Spleen (tissue), 11 donors: ENCODE measurements around the gene RASSF3. TPM values are rescaled to one million over a fixed set of nuclear protein-coding genes. Genes with fewer than 3 reads are reported as not detected.

ENCODE experiments used
- DNase-seq: peaks from one replicate; pipeline ENCODE4 v3.0.0-alpha.2; 2020
- H3K27ac ChIP-seq, 8 donors: fragments of 200-600 bp; sonication (generic) in 7 of 8; 1 replicate in 4 of 8; 2 replicates in 4 of 8; pipeline versions ENCODE4 v1.5.0 to v1.8.0; 2016 to 2021; ENCODE audit warnings: inconsistent platforms in 4 of 8, mild to moderate bottlenecking in 4 of 8, moderate library complexity in 1 of 8
- H3K27me3 ChIP-seq, 7 donors: fragments of 200-600 bp; sonication (generic) in 6 of 7; replicated peaks in 1 of 7; 1 replicate in 4 of 7; 2 replicates in 3 of 7; pipeline versions ENCODE4 v1.5.0 to v1.8.0; 2016 to 2021; ENCODE audit warnings: inconsistent platforms in 3 of 7, mild to moderate bottlenecking in 1 of 7
- H3K36me3 ChIP-seq, 6 donors: fragments of 200-600 bp; sonication (generic) in 5 of 6; 1 replicate in 4 of 6; 2 replicates in 2 of 6; pipeline versions ENCODE4 v1.5.0 to v1.8.0; 2016 to 2021; ENCODE audit warnings: inconsistent platforms in 2 of 6
- H3K4me1 ChIP-seq, 6 donors: fragments of 200-600 bp; sonication (generic) in 5 of 6; 1 replicate in 3 of 6; 2 replicates in 3 of 6; pipeline versions ENCODE4 v1.5.0 to v1.8.0; 2016 to 2021; ENCODE audit warnings: inconsistent platforms in 3 of 6
- H3K4me3 ChIP-seq, 8 donors: fragments of 200-600 bp; sonication (generic) in 7 of 8; 1 replicate in 4 of 8; 2 replicates in 4 of 8; pipeline versions ENCODE4 v1.5.0 to v1.8.0; 2016 to 2021; ENCODE audit warnings: inconsistent platforms in 4 of 8, mild to moderate bottlenecking in 4 of 8, moderate library complexity in 2 of 8
- H3K9me3 ChIP-seq, 8 donors: fragments of 200-600 bp; sonication (generic) in 7 of 8; 1 replicate in 4 of 8; 2 replicates in 4 of 8; pipeline versions ENCODE4 v1.5.0 to v1.8.0; 2016 to 2021; ENCODE audit warnings: inconsistent platforms in 4 of 8
- POLR2A ChIP-seq, 3 donors: fragments of 450-650 bp; IDR thresholded peaks; one replicate each; pipeline ENCODE4 v1.5.1; 2017; ENCODE audit warnings: antibody characterized with exemption in 3 of 3, mild to moderate bottlenecking in 1 of 3
- POLR2AphosphoS5 ChIP-seq, 3 donors: sonication (generic); formaldehyde crosslinking; IDR thresholded peaks; one replicate each; pipeline ENCODE4 v1.5.1; 2017; ENCODE audit warnings: antibody characterized with exemption in 3 of 3
- WGBS, 5 donors: extraction: QIAGEN DNeasy Blood & Tissue Kit in 3 of 5; methylation state at CpG; one replicate each; pipeline versions ENCODE4 v1.1.5 to v1.1.7; 2013 to 2018; 5-methylcytosine and 5-hydroxymethylcytosine counted together
- intact Hi-C: fragments of 100-400 bp; cut with DNase I; formaldehyde crosslinking; loops from one replicate; pipeline ENCODE4 v1.15.0; 2023; ENCODE audit warnings: low total_unique reads
- polyA plus RNA-seq, 3 donors: library from polyadenylated mRNA; stranded (reverse); fragments of 200-250 nt; gene quantifications; one replicate each; pipeline ENCODE4 v1.2.1, GENCODE V29; 2013
- total RNA-seq, 7 donors: library from RNA; depleted of rRNA in 3 of 7; stranded (reverse); fragments of >200 nt in 3 of 7; fragmentation: NEBNext Ultra II Directional in 4 of 7; extraction: Animal tissue kit (Norgen Biotek cat#: 25700) in 4 of 7; gene quantifications; one replicate each; pipeline versions ENCODE4 v1.1.0 to v1.2.1, GENCODE V29; 2016 to 2021
- TF ChIP-seq, protein P1 (sequence below), 11 experiments: fragments of 200-600 bp in 7 of 11; fragments of 450-650 bp in 4 of 11; sonication (generic) in 4 of 11; IDR thresholded peaks in 8 of 11; conservative IDR thresholded peaks in 3 of 11; 1 replicate in 7 of 11; 2 replicates in 4 of 11; pipeline versions ENCODE4 v1.4.0 to v1.8.0; 2016 to 2021; ENCODE audit warnings: antibody characterized with exemption in 11 of 11, inconsistent platforms in 4 of 11, mild to moderate bottlenecking in 1 of 11
- donor health status: healthy with polysubstance abuse.
- donor health status: DM: no; HTN: no; CAD: no; lungs with moderate emphysema.
- donor health status: DM: no; HTN: no; CAD: no.
- donor health status: Bipolar disorder and iron deficiency.
- donor health status: healthy.
- donor health status: DM: no; HTN: no; CAD: no.
- donor health status: DM: yes; HTN: yes; CAD: no.

The RASSF3 gene
- total and polyA plus RNA-seq, 10 donors = 31.0 to 120 (median 91.0) TPM

DNA sequence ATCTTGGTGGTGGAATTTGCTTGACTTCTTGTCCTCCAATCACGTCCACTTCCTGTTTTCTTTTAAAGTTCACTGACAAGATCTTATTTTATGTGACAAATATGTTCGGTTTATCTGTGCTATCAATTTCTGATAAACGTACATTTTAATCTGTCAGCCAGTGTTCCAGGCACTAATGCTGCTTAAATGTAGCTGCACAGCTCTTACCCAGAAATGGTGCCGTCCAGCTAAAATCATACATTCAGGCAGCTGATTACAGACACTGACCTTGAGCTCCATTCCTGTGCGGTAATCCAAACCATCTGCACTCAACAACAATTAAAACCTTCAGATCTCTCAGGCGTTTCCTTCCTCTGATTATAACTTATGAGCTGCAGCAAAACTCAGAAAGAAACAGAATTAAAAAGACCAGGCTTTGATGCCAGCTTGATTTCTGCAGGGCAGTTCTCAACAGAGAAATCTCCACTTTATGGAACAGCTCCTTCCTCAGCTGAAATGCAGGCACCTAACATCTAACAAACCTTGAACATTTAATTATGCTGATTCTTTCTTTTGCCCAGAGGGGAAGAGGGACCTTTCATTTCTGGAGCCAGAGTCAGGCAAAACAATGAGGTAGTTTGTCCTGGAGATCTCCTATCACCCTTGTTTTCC, 26.4 kb upstream of the RASSF3 start:
- H3K36me3 ChIP-seq = no peaks in the 10 kb centered on the region
- peak overlapping the region in 5 of 8 donors; percentile 0 to 50 (median 2) for H3K4me3 ChIP-seq
- no peaks in the 10 kb centered on the region for H3K9me3 ChIP-seq
- peak overlapping the region; percentile 51 to 76 (median 74) for H3K27ac ChIP-seq
- no peak for DNase-seq
- H3K27me3 ChIP-seq = no peaks in the 10 kb centered on the region
- intact Hi-C loops = no loop called here
- 2 to 10% (median 3%) methylated on average over 6 of the region's 6 CpGs for WGBS, 5 donors
- TF ChIP-seq POLR2AphosphoS5 (IDR thresholded peaks at IDR 0.05) (peak in 1 of 3 donors; percentile 58), POLR2A (IDR thresholded peaks at IDR 0.05) (no peak)
- TF ChIP-seq, protein P1, sequence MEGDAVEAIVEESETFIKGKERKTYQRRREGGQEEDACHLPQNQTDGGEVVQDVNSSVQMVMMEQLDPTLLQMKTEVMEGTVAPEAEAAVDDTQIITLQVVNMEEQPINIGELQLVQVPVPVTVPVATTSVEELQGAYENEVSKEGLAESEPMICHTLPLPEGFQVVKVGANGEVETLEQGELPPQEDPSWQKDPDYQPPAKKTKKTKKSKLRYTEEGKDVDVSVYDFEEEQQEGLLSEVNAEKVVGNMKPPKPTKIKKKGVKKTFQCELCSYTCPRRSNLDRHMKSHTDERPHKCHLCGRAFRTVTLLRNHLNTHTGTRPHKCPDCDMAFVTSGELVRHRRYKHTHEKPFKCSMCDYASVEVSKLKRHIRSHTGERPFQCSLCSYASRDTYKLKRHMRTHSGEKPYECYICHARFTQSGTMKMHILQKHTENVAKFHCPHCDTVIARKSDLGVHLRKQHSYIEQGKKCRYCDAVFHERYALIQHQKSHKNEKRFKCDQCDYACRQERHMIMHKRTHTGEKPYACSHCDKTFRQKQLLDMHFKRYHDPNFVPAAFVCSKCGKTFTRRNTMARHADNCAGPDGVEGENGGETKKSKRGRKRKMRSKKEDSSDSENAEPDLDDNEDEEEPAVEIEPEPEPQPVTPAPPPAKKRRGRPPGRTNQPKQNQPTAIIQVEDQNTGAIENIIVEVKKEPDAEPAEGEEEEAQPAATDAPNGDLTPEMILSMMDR (IDR thresholded peaks at IDR 0.05 in 8 of 11, conservative IDR thresholded peaks at IDR 0.05 in 3 of 11) = no peak
- H3K4me1 ChIP-seq = peaks cover 11 to 41% (median 24%) of the 10 kb centered on the region in 6 donors

DNA sequence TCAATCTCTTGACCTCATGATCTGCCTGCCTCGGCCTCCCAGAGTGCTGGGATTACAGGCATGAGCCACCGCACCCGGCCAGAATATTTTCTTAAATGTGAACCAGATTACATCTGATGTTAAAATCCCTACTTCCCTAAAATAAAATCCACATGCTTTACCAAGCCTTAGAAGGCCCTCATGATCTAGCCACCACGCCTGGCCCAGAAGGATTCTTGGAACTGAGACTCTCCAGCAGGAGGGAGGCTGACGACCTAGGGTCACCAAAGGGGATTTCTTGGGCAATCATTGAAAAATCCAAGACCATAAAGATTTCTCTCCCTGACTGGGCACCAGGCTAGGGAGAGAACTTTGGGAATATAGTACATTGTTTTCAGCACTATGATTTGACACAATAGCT, 25.2 kb upstream of the RASSF3 start:
- 76 to 88% (median 87%) methylated on average over 5 of the region's 5 CpGs for WGBS, 5 donors
- no peak for TF ChIP-seq POLR2A (IDR thresholded peaks at IDR 0.05)
- TF ChIP-seq POLR2AphosphoS5 (IDR thresholded peaks at IDR 0.05) = no peak
- TF ChIP-seq, protein P1 (IDR thresholded peaks at IDR 0.05 in 8 of 11, conservative IDR thresholded peaks at IDR 0.05 in 3 of 11) = no peak
- DNase-seq = no peak

DNA sequence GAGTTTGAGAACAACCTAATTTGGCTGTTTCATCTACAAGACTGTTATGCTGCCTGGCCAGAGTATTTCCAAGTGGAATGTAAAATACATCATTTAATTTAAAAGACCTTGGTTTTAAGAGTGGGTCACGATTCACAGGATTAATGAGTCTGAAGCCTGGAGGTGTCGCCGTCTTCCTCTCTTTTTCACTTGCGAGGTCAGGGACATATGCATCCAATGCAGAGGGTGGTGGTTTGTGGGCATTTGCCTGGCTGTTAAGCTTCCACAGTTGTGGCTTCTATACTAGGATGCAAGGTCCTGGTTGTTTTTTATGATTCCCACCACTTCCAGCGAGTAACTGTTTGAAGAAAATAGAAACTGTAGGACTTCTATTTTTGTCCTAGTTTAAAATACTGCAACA, 22.8 kb upstream of the RASSF3 start:
- H3K9me3 ChIP-seq = no peaks in the 10 kb centered on the region
- H3K4me1 ChIP-seq = peaks cover 11 to 41% (median 22%) of the 10 kb centered on the region in 6 donors
- H3K4me3 ChIP-seq = no peak overlapping the region
- intact Hi-C loops = no loop called here
- no peak for DNase-seq
- 58 to 79% (median 74%) methylated on average over 5 of the region's 5 CpGs for WGBS, 5 donors
- H3K36me3 ChIP-seq = no peaks in the 10 kb centered on the region
- H3K27me3 ChIP-seq = no peaks in the 10 kb centered on the region
- H3K27ac ChIP-seq = no peak overlapping the region
- no peak for TF ChIP-seq POLR2A (IDR thresholded peaks at IDR 0.05)
- no peak for TF ChIP-seq POLR2AphosphoS5 (IDR thresholded peaks at IDR 0.05)
- TF ChIP-seq, protein P1 (IDR thresholded peaks at IDR 0.05 in 8 of 11, conservative IDR thresholded peaks at IDR 0.05 in 3 of 11) = peak in 1 of 11 experiments; percentile 9

More for the DNA sequence above, 25.2 kb upstream of the RASSF3 start:
- H3K9me3 ChIP-seq = no peaks in the 10 kb centered on the region
- H3K27me3 ChIP-seq = no peaks in the 10 kb centered on the region
- H3K4me1 ChIP-seq = peaks cover 11 to 41% (median 24%) of the 10 kb centered on the region in 6 donors
- peak overlapping the region in 7 of 8 donors; percentile 31 to 76 (median 74) for H3K27ac ChIP-seq
- intact Hi-C loops = no loop called here
- no peaks in the 10 kb centered on the region for H3K36me3 ChIP-seq
- no peak overlapping the region for H3K4me3 ChIP-seq

DNA sequence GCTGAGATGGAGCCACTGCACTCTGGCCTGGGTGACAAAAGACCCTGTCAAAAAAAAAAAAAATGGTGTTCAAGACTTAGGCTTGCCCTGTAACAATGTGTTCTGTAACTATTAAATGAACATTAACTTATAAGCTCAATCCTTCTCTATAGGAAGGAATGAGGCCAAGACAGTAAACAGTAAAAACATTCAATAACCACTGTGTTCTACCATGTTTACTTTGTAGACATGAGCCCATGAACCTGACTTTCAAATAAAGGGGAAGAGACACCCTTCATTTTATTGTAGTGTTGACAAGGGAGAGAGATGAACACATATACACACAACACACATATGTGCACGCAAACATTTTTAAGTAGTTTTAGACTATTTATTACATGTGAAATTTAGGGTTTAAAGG, 20.1 kb upstream of the RASSF3 start:
- WGBS, 5 donors = 96 to 100% (median 97%) methylated on average over 1 of the region's 1 CpG
- Histone ChIP-seq H3K27ac (no peak overlapping the region), H3K36me3 (no peaks in the 10 kb centered on the region), H3K4me1 (peaks cover 0 to 36% (median under 1%) of the 10 kb centered on the region in 6 donors), H3K9me3 (no peaks in the 10 kb centered on the region), H3K4me3 (no peak overlapping the region), H3K27me3 (no peaks in the 10 kb centered on the region)
- TF ChIP-seq POLR2AphosphoS5 (IDR thresholded peaks at IDR 0.05) (no peak), POLR2A (IDR thresholded peaks at IDR 0.05) (no peak)
- TF ChIP-seq, protein P1 (IDR thresholded peaks at IDR 0.05 in 8 of 11, conservative IDR thresholded peaks at IDR 0.05 in 3 of 11) = no peak
- no peak for DNase-seq
- intact Hi-C loops = no loop called here
